Skin epidermis (tissue), 12 donors: Measurements from ENCODE around the gene PRPS1L1.
A peak's percentile ranks its signal among the peaks of the same experiment; 100 is the strongest.

Source experiments
- H3K27ac ChIP-seq, 21 experiments: fragments of 200-600 bp; sonication (generic) in 11 of 21; one replicate each; pipeline ENCODE4 v1.5.0; 2020; ENCODE audit warnings: mild to moderate bottlenecking in 3 of 21, inconsistent platforms in 2 of 21, moderate library complexity in 2 of 21
- H3K4me3 ChIP-seq, 7 experiments: fragments of 200-600 bp; sonication (generic) in 2 of 7; one replicate each; pipeline ENCODE4 v1.5.0; 2020; ENCODE audit warnings: inconsistent platforms in 2 of 7, mild to moderate bottlenecking in 2 of 7, moderate library complexity in 1 of 7

Gene PRPS1L1

GRCh38 chr7:18027628-18028027, at the start of gene PRPS1L1:
Gene PRPS1L1, minus strand, starts transcription at chr7:18027846.
- Histone ChIP-seq H3K4me3 (no peak within 1 kb of the TSS), H3K27ac (no peak within 1 kb of the TSS)

- Histone ChIP-seq H3K4me3 (no peak overlapping the region), H3K27ac (no peak overlapping the region)
Observed at GRCh38 chr7:18076461-18076860, 48.8 kb upstream of the PRPS1L1 start.

GRCh38 chr7:18068745-18069144, 41.1 kb upstream of the PRPS1L1 start:
- no peak overlapping the region for H3K4me3 ChIP-seq
- H3K27ac ChIP-seq, result no peak overlapping the region

- H3K27ac ChIP-seq, result no peak overlapping the region
- H3K4me3 ChIP-seq, result no peak overlapping the region
Observed at GRCh38 chr7:18064242-18064838, 36.7 kb upstream of the PRPS1L1 start.

GRCh38 chr7:18063149-18063901, 35.7 kb upstream of the PRPS1L1 start:
- Histone ChIP-seq H3K4me3 (no peak overlapping the region), H3K27ac (no peak overlapping the region)

GRCh38 chr7:18059171-18059570, 31.5 kb upstream of the PRPS1L1 start:
- no peak overlapping the region for H3K27ac ChIP-seq
- H3K4me3 ChIP-seq, result no peak overlapping the region

GRCh38 chr7:18053941-18054340, 26.3 kb upstream of the PRPS1L1 start:
- Histone ChIP-seq H3K4me3 (no peak overlapping the region), H3K27ac (no peak overlapping the region)

- Histone ChIP-seq H3K4me3 (no peak overlapping the region), H3K27ac (no peak overlapping the region)
Observed at GRCh38 chr7:18053177-18053928, 25.7 kb upstream of the PRPS1L1 start.

GRCh38 chr7:18049262-18049661, 21.6 kb upstream of the PRPS1L1 start:
- Histone ChIP-seq H3K4me3 (no peak overlapping the region), H3K27ac (no peak overlapping the region)

GRCh38 chr7:18046601-18047000, 19.0 kb upstream of the PRPS1L1 start:
- H3K4me3 ChIP-seq, result no peak overlapping the region
- no peak overlapping the region for H3K27ac ChIP-seq

GRCh38 chr7:18045171-18045570, 17.5 kb upstream of the PRPS1L1 start:
- Histone ChIP-seq H3K4me3 (no peak overlapping the region), H3K27ac (no peak overlapping the region)

GRCh38 chr7:18041191-18041590, 13.5 kb upstream of the PRPS1L1 start:
- no peak overlapping the region for H3K4me3 ChIP-seq
- no peak overlapping the region for H3K27ac ChIP-seq

GRCh38 chr7:18040196-18040595, 12.6 kb upstream of the PRPS1L1 start:
- H3K4me3 ChIP-seq, result no peak overlapping the region
- no peak overlapping the region for H3K27ac ChIP-seq

- Histone ChIP-seq H3K27ac (no peak overlapping the region), H3K4me3 (no peak overlapping the region)
Observed at GRCh38 chr7:18038382-18038781, 10.7 kb upstream of the PRPS1L1 start.

- Histone ChIP-seq H3K27ac (no peak overlapping the region), H3K4me3 (no peak overlapping the region)
Observed at GRCh38 chr7:18037609-18038008, 10.0 kb upstream of the PRPS1L1 start.

GRCh38 chr7:18036783-18037182, 9.1 kb upstream of the PRPS1L1 start:
- Histone ChIP-seq H3K27ac (no peak overlapping the region), H3K4me3 (no peak overlapping the region)

- H3K27ac ChIP-seq, result no peak overlapping the region
- no peak overlapping the region for H3K4me3 ChIP-seq
Observed at GRCh38 chr7:18030758-18031157, 3.1 kb upstream of the PRPS1L1 start.

- peak overlapping the region in 7 of 21 experiments; percentile 18 to 77 (median 63) for H3K27ac ChIP-seq
Observed at GRCh38 chr7:18020138-18020715, 7.4 kb downstream of the PRPS1L1 start.

GRCh38 chr7:18019555-18019954, 8.1 kb downstream of the PRPS1L1 start:
- peak overlapping the region in 7 of 21 experiments; percentile 40 to 77 (median 63) for H3K27ac ChIP-seq

More at GRCh38 chr7:18020138-18020715, 7.4 kb downstream of the PRPS1L1 start:
- H3K4me3 ChIP-seq, result no peak overlapping the region

More at GRCh38 chr7:18019555-18019954, 8.1 kb downstream of the PRPS1L1 start:
- no peak overlapping the region for H3K4me3 ChIP-seq
